PC-3 (cell line): ENCODE measurements around the gene RGS13.

ENCODE experiments used
- EZH2 ChIP-seq: fragments of 300-600 bp; sonication (generic); IDR thresholded peaks from one replicate; pipeline ENCODE4 v1.6.1; 2017; ENCODE audit warnings: antibody characterized with exemption, mild to moderate bottlenecking, low read length; ENCODE audit not compliant: unreplicated experiment
- TF ChIP-seq, protein P1 (sequence below): fragments of 300-600 bp; sonication (generic); conservative IDR thresholded peaks from 2 replicates; pipeline ENCODE4 v1.5.1; 2017; ENCODE audit warnings: antibody characterized with exemption, low read depth, mild to moderate bottlenecking, low read length

GRCh38 chr1:192652159-192652558 lies 16.2 kb downstream of the RGS13 start:
- no peak for TF ChIP-seq EZH2
- TF ChIP-seq, protein P1, sequence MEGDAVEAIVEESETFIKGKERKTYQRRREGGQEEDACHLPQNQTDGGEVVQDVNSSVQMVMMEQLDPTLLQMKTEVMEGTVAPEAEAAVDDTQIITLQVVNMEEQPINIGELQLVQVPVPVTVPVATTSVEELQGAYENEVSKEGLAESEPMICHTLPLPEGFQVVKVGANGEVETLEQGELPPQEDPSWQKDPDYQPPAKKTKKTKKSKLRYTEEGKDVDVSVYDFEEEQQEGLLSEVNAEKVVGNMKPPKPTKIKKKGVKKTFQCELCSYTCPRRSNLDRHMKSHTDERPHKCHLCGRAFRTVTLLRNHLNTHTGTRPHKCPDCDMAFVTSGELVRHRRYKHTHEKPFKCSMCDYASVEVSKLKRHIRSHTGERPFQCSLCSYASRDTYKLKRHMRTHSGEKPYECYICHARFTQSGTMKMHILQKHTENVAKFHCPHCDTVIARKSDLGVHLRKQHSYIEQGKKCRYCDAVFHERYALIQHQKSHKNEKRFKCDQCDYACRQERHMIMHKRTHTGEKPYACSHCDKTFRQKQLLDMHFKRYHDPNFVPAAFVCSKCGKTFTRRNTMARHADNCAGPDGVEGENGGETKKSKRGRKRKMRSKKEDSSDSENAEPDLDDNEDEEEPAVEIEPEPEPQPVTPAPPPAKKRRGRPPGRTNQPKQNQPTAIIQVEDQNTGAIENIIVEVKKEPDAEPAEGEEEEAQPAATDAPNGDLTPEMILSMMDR = no peak
